ENCODE measurements around the gene TDRD7. TPM values are rescaled to one million over a fixed set of nuclear protein-coding genes. Genes with fewer than 3 reads are reported as not detected.
A peak's percentile ranks its signal among the peaks of the same experiment; 100 is the strongest.

TDRD7 gene
- polyA plus RNA-seq, 1 of the 3 experiments (the other 2 are of a cell fraction) = 4.9 TPM

DNA sequence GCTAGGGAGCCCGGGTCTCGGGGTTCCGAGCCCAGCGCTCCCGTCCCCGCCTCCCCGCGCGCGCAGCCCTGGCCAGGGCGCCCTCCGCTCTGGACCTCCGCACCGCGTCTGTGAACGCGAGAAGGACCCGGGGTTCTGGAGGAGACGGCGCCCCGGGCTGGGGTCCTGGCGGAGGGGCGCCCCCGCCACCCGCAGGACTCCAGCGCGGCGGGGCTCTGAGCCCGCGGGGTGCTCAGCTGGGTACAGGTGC lies 90.0 kb downstream of the TDRD7 start (continued):
- TF ChIP-seq ZBTB33 (IDR thresholded peaks at IDR 0.05; ENCODE audit: borderline replicate concordance, low read depth) (no peak), FOSL2 (IDR thresholded peaks at IDR 0.05; ENCODE audit: borderline replicate concordance, low read depth) (no peak), USF1 (IDR thresholded peaks at IDR 0.05; ENCODE audit: borderline replicate concordance, low read depth) (no peak)

DNA sequence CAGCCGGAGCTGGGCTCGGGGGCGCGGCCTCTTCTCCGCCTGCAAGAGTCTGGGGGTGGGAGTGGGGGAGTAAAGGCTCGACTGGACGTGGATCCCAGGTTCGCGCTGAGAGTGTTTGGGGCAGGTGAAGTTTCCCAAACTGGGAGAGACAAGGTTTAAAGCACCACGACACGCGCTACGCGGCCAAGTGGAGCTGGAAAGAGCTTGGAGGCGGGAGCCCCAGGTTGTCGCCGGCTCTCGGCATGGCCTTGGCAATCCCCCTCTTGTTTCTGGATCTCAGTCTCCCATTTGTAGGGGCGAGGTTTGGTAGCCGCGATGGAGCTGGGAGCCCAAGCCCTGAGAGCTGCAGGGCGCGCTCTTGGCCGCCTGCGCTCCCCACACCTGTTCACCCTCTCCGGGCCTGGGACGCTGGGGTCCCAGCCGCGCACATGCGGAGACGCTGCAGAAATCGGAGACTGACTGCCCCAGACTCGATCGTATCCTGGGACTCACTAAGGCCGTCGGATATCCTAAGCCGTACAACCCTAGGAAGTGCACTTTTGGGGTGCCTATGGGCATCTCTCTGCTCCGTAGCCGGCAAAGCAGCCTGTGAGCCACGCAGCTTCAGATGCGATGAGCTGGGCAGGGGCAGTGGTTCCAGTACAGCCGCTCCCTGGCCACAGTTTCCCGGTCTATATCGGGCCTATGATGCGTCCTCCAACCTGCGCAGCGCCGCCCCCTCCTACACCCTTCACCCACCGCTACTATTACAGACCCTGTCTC lies 90.5 kb downstream of the TDRD7 start:
- Histone ChIP-seq H3K79me2 (ENCODE audit: insufficient read depth) (no peaks in the 10 kb centered on the region), H3K27me3 (ENCODE audit: insufficient read depth) (peaks cover 48% of the 10 kb centered on the region), H3K9me3 (no peaks in the 10 kb centered on the region), H3K9ac (no peak overlapping the region), H3K27ac (ENCODE audit: low read depth in 2 of 2, low read length in 1 of 2) (peak overlapping the region in 1 of 2 experiments; percentile 100; a peak in 2 of 4 replicates), H3K4me1 (ENCODE audit: control insufficient read depth in 1 of 2, insufficient read depth in 2 of 2, low read depth in 1 of 2, low read length in 1 of 2) (peaks cover 0 to 34% of the 10 kb centered on the region in 2 experiments; a peak in 2 of 4 replicates), H4K20me1 (ENCODE audit: insufficient read depth) (no peaks in the 10 kb centered on the region), H3F3A (replicated peaks; ENCODE audit: insufficient read depth) (peaks cover 5% of the 10 kb centered on the region), H2AFZ (ENCODE audit: low read depth) (no peak overlapping the region), H3K36me3 (replicated peaks in 1 of 2; ENCODE audit: control insufficient read depth in 1 of 2, insufficient read depth in 2 of 2, low read length in 1 of 2) (no peaks in the 10 kb centered on the region), H3K4me3 (ENCODE audit: low read depth in 2 of 2, low read length in 1 of 2) (peak overlapping the region; percentile 60 to 64), H3K9me2 (no peaks in the 10 kb centered on the region), H3K4me2 (peak overlapping the region; percentile 77)
- CTCF ChIA-PET = interaction anchor here (0.8 to 8.5 kb wide), 26 partner anchors 8 to 645 kb away, joined by 3 to 153 read pairs (median 5); no protein-coding TSS in a partner anchor
- no peak for TF ChIP-seq GATA2 (CRISPR knock-in tag; IDR thresholded peaks at IDR 0.05)
- TF ChIP-seq NRF1 (IDR thresholded peaks at IDR 0.05; ENCODE audit: low read depth, low read length) = no peak; the same call in 1 of the 2 replicates
- TF ChIP-seq POLR2AphosphoS5 (IDR thresholded peaks at IDR 0.05; ENCODE audit: low read depth, low read length) = no peak
- no peak for TF ChIP-seq JUND (IDR thresholded peaks at IDR 0.05)
- TF ChIP-seq FOXJ3 (CRISPR knock-in tag; IDR thresholded peaks at IDR 0.05) = no peak
- TF ChIP-seq, protein P1, sequence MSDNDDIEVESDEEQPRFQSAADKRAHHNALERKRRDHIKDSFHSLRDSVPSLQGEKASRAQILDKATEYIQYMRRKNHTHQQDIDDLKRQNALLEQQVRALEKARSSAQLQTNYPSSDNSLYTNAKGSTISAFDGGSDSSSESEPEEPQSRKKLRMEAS (IDR thresholded peaks at IDR 0.05; ENCODE audit: low read depth) = no peak
- TF ChIP-seq EZH2phosphoT487 (IDR thresholded peaks at IDR 0.05; ENCODE audit: borderline replicate concordance, low read depth) = no peak
- no peak for TF ChIP-seq SIN3A (IDR thresholded peaks at IDR 0.05; ENCODE audit: borderline replicate concordance, low read depth, low read length)
- TF ChIP-seq TCF12 (IDR thresholded peaks at IDR 0.05) = no peak
- no peak for TF ChIP-seq CHD2 (IDR thresholded peaks at IDR 0.05; ENCODE audit: low read length, partially characterized antibody)
- TF ChIP-seq RCOR1 (IDR thresholded peaks at IDR 0.05; ENCODE audit: low read length) = no peak
- no peak for TF ChIP-seq TEAD4 (IDR thresholded peaks at IDR 0.05; ENCODE audit: borderline replicate concordance, insufficient read depth)
- TF ChIP-seq, protein P2, sequence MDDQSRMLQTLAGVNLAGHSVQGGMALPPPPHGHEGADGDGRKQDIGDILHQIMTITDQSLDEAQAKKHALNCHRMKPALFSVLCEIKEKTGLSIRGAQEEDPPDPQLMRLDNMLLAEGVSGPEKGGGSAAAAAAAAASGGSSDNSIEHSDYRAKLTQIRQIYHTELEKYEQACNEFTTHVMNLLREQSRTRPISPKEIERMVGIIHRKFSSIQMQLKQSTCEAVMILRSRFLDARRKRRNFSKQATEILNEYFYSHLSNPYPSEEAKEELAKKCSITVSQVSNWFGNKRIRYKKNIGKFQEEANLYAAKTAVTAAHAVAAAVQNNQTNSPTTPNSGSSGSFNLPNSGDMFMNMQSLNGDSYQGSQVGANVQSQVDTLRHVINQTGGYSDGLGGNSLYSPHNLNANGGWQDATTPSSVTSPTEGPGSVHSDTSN (IDR thresholded peaks at IDR 0.05) = no peak
- 17% methylated on average over 26 of the region's 49 CpGs for WGBS (ENCODE audit: low lambda C conversion rate)
- POLR2A ChIA-PET = interaction anchor here (0.6 to 3.5 kb wide), 11 partner anchors 22 to 131 kb away, joined by 3 to 27 read pairs (median 6); partner anchors contain the start of genes NCBP1 and TSTD2
- no peak for DNase-seq

Data from SK-N-SH (cell line).